Urothelium cell line (cell line): ENCODE results near the gene RBM19.

Experiments
- DNase-seq: peaks from one replicate; pipeline ENCODE4 v3.0.0; 2011; ENCODE audit warnings: low spot score, mixed read lengths
- FAIRE-seq: peaks from 2 replicates; lab custom pipeline; 2011; peaks lifted over from hg19 to GRCh38; lab: Jason Lieb, UNC

RBM19 gene

DNA sequence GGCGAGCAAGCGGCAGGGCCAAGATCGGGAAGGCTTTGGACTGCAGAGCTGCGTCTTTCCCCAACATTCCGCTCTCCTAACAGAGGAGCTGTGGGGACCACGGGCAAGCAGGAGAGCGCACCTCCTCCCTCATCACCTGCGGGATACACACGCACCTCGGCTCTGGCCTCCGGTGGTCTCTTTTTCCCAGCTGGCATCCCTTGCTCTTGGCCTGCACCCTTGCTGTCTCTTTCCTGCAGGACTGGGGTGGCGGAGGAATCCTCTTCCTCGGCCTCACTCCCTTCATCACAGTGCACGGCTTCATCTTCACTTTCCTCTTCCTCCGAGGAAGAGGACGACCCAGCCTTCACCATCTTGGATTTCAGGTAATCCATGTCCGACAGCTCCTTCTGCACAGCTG lies 8.5 kb downstream of the RBM19 start:
- no peak for FAIRE-seq
- DNase-seq: no peak

DNA sequence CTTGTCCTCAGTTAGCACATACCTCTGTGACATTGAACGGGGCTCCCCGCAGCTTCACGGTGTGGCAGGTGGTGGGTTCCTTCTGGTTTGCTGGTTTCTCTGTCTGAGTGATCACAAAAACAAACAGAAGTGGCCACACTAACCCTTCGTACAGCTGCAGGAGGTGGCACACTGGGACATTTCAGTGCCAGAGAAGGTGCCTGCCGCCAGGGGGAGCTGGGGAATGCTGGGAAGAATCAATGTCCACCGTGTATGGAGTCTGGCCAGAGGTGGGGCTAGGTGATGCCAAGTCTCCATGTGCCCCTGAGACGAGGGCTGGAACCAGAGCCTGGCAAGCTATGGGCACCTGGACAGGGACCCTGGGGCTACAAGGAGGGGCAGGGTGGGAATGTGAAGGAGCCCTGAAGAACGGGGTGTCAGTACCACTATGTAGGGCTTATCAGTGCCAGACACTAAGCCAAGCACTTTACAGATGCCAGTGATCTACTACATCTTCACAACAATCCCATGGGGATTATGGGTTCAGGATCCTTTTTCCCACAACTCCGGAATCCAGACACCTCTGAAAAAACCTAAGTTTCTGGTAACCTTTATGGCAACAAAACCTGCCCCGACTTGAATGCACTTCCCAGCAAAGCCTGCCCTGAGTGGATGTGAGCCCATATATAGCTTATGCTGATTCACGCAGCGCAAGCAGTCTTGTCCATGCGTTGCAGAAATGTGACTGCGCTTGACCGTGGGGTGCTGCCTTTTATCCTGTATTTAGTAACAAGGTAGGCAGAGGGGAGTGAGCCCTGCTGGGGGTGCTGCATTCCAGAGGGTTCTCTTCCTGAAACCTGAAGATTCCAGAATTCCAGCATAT lies 10.8 kb downstream of the RBM19 start:
- peak; percentile 23 for FAIRE-seq
- DNase-seq: peak; percentile 61

DNA sequence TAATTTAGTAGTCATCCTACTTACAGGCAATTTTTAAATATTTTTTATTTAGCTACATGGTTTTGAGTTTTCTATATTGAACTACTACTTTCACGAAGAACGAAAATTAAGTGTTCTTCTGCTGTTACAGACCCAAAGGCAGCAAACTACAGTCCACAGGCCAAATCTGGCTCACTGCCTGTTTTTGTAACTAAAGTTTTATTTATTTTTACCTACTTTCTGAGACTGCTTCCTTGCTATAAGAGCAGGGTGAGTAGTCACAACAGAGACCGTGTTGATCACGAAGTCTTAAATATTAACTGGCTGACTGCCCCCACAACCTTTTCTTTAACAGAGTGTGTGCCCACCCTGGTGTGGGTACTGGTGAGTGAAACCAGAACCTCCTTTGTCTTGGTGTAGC lies 11.6 kb downstream of the RBM19 start:
- no peak for FAIRE-seq
- DNase-seq: no peak

DNA sequence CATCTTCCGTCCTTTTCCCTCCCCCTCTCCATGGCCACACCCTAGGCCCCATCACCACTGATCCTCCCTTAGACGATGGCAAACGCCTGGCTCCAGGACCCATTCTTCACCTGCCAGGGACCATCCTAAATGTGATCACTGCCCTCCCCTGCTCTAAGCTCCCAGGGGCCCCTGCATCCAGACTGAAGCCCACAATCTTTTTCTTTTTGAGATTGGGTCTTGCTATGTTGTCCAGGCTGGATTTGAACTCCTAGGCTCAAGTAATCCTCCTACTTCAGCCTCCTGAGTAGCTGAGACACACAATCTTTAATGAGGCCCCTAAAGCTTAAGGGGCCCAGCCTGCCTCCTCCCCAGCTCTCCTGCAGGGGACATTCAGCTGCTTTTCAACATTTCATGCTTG lies 15.3 kb downstream of the RBM19 start:
- DNase-seq (no peak), FAIRE-seq (no peak)

DNA sequence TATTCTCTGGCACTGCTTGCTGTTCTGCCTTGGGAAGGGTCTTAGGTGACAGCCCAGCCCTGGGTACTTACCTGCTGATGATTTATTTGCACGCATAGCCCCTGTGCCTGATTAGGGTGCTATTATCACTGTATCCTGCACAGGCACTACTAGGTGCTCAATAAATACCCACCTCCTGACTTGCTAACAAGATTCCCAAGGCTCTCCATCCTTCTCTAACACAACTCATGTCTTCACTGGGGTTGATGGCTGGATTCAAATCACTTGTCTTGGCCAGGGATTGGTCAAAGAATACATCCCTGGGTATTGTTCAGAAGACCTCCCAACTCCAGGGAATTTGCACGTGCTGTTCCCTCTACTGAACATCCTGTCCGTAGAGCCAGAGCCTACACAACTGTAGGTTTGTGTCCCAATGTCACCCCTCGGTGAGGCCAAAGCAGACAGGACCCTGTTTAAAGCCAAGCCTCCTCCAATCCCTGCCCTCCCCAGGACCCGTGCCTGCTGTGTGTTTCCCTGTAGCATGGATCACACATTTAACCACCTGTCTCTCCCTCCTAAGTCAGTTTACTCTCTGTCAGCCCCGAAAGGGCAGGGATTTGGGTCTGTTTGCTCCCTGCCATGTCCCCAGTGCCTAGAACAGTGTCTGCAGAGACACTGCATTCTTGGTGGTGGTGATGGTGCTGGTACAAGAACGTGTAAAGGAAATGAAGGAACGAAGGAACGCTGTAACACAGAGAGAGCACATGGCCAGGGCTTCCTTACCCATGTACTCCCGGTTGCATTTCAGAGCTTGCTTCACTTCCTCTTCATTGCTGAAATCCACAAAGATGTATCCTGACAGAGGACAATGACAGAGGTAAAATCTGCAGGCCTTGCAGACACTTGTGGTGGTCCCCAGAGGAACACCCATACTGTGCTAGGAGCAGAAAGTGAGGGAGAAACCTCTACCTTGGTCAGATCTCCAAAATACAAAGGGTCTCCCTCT lies 16.5 kb downstream of the RBM19 start:
- DNase-seq: no peak
- no peak for FAIRE-seq

DNA sequence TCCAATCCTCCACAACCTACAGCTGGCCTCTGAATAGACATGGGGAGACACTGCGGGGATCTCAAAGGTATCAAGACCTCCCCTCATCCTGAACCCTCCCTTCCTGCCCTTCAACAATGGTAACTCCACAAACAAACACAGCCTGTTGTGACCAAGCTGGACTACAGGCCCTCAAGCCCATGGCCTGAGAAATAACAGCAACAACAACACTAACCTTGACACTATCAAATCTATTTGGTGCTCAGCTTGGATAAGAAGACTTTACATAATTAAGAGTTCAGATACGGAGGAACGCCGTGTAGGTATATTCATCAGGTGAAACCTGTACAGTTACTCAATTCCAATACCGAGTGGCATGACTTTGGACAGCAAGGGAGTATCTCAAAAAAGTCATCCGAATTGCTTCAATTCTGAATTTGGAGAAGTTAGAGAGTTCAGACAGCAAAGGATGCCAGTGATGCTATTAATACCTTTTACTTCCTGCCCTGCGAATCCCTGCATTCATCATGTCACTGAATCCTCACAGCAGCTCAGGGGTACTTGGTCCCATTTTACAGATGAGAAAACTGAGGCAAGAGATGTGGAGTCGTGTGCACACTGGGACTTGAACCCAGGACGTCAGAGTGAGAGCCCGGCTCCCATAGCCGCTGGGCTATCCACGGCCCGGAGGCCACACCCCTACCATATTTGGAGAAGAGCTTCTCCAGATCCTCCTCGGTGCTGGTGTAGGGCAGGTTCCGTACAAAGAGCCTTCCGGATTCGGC lies 17.8 kb downstream of the RBM19 start:
- DNase-seq (no peak), FAIRE-seq (no peak)

DNA sequence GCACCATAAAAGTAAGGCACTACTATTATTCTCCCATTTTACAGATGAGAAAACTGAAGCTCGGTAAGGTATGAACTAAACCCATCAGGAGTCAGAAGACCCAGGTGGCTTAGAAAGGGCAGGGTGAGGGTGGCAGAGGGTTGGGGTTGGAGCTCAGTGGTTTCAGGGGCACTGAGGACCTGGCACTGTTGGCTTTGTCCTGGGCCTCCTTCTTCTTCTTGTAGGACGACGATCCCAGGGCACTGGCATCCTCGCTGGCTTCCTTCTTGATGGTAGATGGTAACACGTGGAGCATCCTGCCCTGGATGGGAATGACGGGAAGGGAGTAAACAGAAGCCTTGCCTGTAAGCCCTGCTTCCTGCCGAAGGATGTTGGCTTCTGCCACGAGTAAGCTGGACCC lies 19.9 kb downstream of the RBM19 start:
- FAIRE-seq: no peak

DNA sequence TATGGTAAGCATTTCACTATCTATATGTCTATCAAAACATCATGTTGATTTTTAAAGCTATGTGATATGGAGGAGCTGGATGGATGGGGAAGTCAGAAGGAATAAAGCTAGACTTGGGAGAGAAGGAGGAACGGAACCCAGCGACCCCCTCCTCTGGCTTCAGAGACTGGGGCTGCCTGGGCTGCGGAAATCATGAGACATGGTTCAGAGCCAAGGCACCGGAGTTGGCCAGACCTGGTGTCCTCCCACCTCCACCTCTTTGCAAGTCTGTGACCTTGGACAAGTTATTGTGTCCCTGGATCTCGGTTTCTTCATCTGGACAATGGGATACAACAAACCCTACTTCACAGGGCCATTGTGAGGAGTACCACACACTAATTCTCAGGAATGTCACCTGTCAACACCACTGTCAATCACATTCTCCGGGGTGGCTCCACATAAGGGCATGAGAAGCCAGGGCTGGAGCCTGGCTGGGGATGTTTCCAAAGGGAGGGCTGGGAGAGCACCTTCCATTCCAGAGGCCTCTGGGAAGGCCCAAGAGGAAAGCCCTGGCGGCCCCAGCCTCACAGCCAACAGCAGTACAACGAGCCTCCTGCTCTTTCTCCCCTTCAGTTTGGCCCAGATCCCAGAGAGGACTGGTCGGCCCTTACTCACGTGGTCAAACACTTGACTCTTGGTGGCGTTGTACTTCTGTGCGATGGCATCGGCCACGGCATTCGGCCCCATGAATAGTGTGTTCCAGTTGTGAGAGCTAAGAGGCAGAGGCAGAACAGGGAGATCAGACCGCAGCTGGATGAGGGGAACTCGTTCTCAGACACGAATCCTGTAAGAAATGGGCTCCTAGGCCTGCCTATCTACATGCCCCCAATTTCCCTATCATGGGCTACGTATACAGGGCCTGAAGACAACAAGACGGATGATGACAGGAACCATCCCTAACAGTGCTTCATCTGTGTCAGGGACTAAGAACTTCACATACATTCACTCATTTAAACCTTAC lies 20.7 kb downstream of the RBM19 start:
- DNase-seq: no peak
- no peak for FAIRE-seq

More for the DNA sequence above, 19.9 kb downstream of the RBM19 start:
- DNase-seq: no peak

DNA sequence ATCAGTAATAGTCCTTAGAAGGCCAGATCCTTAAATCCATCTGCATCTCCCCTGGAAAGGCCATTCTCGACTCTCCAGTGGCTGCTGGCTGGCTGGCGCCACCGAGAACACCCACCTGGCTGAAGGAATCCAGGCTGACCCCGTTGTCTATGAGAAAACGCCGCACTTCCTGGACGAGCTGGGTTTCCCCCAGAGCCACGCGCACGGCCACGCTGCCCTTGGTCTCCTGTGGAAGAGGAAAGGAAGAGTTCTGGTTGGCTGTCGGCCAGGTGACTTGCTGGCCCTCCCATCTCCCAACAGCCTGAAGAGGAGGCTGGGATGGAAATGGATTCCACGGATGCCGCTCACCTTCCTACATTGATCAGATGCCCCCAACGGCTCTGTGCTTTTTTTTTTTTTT lies 23.9 kb downstream of the RBM19 start:
- DNase-seq (no peak), FAIRE-seq (no peak)

DNA sequence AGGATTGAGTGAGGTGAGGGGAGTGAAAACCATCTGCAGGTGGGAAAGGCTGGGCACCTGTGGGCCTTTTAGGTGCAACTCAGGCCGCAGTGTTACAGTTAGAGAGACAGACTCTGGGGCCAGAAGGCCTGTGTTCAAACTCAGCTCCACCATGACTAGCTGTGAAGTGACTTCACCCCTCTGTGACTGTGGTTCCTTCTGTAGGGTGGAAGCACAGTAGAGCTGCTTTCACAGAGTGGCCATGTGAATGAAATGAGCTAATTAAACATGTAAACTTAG lies 25.0 kb downstream of the RBM19 start:
- no peak for FAIRE-seq
- no peak for DNase-seq

DNA sequence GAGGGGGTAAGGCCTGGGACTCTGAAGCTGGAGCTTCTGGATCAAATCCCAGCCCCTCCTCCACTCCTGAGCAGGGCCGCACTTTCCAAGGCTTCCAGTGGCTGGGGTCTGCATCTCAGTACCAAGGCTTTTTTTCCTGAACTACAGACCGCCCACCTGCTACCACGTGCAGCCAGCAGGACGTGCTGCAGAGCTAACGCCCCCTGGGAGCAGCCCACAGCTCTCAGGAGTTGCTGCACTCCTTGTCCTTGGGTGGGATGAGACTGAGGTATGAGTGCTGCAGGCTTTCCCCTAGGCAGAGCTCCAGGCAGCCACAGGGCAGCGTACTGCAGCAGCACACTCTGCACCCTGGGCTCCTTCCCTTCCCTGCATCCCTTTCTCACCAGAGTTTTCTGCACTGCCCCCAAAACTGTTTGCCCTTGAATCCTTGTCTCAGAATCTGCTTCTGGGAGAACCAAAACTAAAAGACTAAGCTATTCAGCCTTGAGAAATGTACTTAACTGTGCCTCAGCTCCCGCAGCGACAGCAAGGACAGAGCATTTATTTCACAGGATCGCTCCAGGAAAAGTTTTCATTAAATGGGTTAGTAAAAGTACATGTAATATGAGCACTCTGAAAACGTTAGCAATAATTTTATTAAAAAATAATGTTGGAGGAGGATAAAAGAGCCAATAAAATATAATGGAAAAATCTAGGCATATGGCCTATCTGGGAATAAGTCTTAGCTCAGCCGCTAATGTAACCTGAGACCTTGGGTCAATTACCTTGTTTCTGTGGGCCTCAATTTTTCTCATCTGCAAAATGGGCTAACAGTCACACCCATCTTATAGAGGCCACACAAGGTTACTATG lies 25.5 kb downstream of the RBM19 start:
- DNase-seq (no peak), FAIRE-seq (no peak)

DNA sequence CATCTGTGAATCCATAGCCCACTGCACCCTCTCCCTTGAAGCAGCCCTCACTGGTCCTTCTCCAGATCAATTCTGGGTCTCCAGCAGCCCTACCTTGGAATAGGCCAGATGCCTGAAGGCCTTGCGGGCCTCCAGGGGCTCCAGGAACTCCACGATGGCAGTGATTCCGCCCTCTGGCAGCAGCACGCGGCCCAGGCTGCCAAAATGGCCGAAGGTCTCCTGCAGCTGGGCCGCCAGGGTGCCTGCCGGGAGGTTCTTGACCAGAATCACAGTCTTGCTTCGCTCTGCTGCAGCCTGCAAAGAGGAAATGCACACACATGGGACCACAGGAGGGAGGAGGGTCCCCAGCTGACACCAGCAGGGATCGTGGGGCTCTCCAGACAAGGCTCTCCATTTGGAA lies 26.3 kb downstream of the RBM19 start:
- FAIRE-seq (no peak), DNase-seq (no peak)

DNA sequence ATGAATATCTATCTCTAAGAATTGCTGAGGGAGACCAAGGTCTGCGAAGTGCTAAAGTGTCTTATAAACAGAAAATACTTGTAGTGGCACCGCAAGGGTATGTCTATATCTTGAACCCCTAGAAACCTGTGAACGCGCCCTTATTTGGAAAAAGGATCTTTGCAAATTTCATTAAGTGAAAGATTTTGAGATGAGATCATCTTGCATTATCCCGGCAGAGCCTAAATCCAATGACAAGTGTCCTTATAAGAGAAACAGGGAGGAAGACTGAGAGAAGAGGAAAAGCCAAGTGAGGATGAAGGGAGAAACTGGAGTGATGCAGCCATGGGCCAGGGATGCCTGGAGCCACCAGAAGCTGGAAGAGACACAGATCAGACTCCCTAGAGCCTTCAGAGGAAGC lies 27.7 kb downstream of the RBM19 start:
- no peak for FAIRE-seq
- DNase-seq: no peak

DNA sequence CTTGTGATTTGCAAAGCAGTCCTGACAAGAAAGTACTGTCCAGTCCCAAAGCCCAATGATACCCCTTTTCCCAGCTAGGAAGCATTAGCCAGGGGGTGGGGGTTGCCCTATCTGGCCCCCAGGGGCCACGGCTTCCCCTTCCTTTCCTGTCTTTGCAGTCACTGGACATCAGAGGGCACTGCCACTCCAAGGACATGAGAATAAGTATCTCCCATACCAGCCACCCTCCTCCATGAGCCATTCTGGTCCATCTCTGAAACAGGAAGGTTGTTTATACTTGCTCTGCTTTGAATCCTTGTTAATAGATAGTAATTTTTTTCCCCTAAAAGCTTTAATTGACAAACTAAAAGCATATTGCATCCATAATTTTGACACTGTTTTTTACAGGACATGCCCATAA lies 29.7 kb downstream of the RBM19 start:
- DNase-seq: no peak
- FAIRE-seq: no peak

DNA sequence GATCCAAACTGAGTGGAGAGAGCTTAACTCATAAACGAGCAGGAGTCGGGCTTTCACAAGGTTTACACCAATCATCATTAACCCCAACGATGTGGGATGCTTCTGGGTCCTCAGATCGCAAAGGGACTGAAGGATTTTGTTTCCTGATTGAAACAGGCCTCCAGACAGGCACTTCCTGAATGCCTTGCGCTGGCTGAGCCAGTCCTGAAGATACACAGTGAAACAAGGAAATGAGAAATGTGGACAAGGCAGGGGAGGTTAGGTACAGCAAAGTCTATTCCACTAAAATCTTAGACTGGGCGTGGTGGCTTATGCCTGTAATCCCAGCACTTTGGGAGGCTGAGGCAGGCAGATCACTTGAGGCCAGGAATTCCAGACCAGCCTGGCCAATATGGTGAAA lies 30.7 kb downstream of the RBM19 start:
- no peak for FAIRE-seq
- DNase-seq: no peak

DNA sequence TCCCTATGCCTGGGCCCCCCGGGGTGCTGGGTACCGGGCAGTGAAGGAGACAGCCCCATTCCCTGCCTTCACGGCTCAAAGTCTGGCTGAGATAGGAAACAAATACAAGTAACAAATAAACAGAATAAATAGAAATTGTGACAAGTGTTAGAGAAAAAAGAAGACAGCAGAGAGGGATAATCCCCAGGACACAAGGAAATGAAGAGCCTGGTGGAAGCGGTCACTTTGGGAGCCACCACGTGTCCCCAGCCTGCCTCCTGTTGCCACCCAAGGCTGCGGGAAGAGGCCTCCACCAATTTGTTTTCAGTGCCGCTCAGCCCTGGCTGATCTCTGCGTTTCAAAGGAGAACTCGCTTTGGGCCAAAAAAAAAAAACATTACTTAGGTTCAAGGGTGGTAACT lies 31.2 kb downstream of the RBM19 start:
- DNase-seq (no peak), FAIRE-seq (no peak)

DNA sequence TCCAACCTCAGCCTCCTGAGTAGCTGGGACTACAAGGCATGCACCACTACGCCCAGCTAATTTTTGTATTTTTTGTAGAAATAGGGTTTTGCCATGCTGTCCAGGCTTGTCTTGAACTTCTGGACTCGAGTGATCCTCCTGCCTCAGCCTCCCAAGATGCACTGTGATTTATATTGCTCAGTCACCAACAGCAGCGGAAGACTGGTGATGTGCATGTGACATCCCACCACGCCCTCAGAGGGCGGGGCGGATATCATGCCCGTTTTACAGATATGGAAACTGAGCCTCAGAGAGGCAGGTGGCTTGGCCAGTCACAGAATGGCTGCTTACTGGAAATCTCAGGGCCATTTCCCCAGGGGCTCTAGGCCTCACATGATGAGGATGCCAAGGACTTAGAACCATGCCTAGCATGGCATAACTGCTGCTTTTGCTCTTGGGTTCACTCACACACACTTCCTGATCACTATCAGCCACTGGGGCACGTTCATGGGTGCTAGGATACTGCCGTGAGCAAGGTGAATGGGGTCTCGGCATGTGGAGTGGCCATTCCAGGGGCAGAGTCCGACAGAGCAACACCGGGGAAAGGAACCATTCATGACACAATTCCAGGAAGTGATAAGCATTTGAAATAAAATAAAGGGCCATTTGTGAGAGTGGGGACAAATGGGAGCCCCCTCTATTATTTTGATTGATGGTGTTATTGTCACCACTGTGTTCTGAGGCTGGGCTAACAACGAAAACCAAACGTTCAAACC lies 31.9 kb downstream of the RBM19 start:
- FAIRE-seq (no peak), DNase-seq (no peak)

DNA sequence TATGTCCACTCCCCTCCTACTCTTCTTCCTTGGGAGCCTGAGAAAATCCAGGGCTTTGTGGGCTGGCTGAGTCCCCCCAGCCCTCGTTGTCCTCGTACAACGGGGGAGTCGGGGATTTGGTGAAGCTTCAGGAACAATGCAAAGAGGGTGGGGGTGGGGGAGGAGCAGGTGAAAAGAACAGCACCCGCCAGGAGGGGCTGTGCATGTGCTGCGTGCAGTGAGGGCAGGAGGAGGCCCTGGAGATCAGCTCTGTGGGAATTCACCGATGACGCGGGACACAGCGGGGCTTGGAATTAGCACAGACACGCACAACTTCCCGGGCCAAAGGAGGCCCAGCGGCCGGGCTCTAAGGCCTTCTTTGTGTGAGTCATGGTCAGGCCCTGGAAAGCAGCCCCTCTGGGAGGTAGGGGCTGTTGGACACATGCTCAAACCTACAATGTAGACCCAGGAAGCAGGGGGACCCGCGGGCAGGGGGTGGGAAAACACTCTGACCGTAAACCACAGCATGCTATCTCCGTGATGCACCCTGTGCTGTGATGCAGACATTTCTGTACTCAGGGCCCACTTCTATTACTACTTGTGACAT lies 32.8 kb downstream of the RBM19 start:
- DNase-seq: no peak

More for the DNA sequence above, 32.8 kb downstream of the RBM19 start:
- FAIRE-seq: no peak
